ENCODE results near the gene PRKN. TPM values are rescaled to one million over a fixed set of nuclear protein-coding genes. Genes with fewer than 3 reads are reported as not detected.

PRKN gene
- total RNA-seq, 2 donors from 2014 or later: 15.7 to 19.3 TPM

GRCh38 chr6:162149786-162150185 lies 577.8 kb downstream of the PRKN start:
- no peak overlapping the region for H3K27ac ChIP-seq
- no peak for TF ChIP-seq CTCF (IDR thresholded peaks at IDR 0.05)
- H3K4me1 ChIP-seq: no peaks in the 10 kb centered on the region
- H3K9me3 ChIP-seq: peaks cover 0 to 7% of the 10 kb centered on the region in 2 donors
- no peaks in the 10 kb centered on the region for H3K27me3 ChIP-seq
- no peaks in the 10 kb centered on the region for H3K36me3 ChIP-seq
- no peak overlapping the region for H3K4me3 ChIP-seq
- no peak for DNase-seq (ENCODE audit: low spot score)

GRCh38 chr6:162147805-162148204 lies 579.8 kb downstream of the PRKN start:
- DNase-seq (ENCODE audit: low spot score): no peak
- no peak for TF ChIP-seq CTCF (IDR thresholded peaks at IDR 0.05)
- Histone ChIP-seq H3K27ac (no peak overlapping the region), H3K9me3 (no peaks in the 10 kb centered on the region), H3K4me1 (no peaks in the 10 kb centered on the region), H3K27me3 (no peaks in the 10 kb centered on the region), H3K36me3 (no peaks in the 10 kb centered on the region), H3K4me3 (no peak overlapping the region)

GRCh38 chr6:162147281-162147680 lies 580.3 kb downstream of the PRKN start:
- Histone ChIP-seq H3K4me3 (no peak overlapping the region), H3K36me3 (no peaks in the 10 kb centered on the region), H3K27me3 (no peaks in the 10 kb centered on the region), H3K27ac (no peak overlapping the region), H3K4me1 (no peaks in the 10 kb centered on the region), H3K9me3 (no peaks in the 10 kb centered on the region)
- DNase-seq (ENCODE audit: low spot score): no peak
- TF ChIP-seq CTCF (IDR thresholded peaks at IDR 0.05): no peak

DNA sequence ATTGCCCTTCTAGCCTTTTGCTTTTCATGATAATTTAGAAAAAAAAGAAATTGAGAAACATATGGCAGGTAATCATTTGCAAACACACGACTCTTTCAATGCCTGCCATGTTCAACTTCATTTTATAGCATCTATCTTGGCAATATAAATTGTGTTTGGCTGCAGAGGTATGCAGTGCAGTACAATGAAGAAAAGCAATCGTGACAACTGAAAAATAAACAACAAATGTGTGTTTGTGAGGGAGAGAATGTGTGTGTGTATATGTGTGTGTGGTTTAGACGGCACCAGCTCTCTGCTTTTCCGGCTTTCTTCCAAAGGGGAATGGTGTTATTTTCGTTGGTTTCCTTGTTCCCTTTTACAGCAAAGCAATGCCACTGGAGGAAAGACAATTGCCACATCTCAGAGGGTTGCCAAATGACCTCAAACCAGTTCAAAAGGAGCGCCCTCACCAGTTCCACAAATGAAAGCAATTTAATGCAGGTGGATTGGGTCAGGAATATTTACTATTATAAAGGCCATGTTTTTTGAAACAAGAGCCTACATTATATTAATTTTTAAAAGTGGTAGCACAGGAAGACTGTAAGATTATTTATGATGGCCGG lies 587.2 kb downstream of the PRKN start:
- Histone ChIP-seq H3K27me3 (no peaks in the 10 kb centered on the region), H3K27ac (no peak overlapping the region), H3K36me3 (no peaks in the 10 kb centered on the region), H3K4me1 (no peaks in the 10 kb centered on the region), H3K9me3 (peaks cover 0 to 11% of the 10 kb centered on the region in 2 donors), H3K4me3 (no peak overlapping the region)
- no peak for TF ChIP-seq CTCF (IDR thresholded peaks at IDR 0.05)
- DNase-seq (ENCODE audit: low spot score): no peak

DNA sequence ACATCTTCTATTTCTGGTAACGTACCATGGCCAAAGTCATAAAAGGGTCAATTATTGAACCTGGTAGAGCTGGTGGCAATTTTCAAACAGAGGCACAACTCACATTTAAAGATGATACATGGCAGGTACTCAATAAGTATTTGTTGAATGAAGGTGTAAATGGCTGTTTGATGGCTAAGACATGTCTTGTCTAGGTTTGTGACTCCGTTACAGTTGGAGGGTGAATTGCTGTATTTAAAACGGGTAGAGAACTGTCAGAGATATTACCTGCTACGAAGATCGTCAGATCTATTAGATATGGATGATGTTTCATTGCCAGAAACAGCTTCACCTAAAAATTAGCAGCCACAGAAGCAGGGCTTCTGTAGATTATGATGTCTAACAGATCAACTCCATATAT lies 601.9 kb downstream of the PRKN start:
- Histone ChIP-seq H3K4me3 (no peak overlapping the region), H3K27me3 (no peaks in the 10 kb centered on the region), H3K36me3 (no peaks in the 10 kb centered on the region), H3K27ac (no peak overlapping the region), H3K9me3 (no peaks in the 10 kb centered on the region), H3K4me1 (no peaks in the 10 kb centered on the region)
- no peak for TF ChIP-seq CTCF (IDR thresholded peaks at IDR 0.05)
- no peak for DNase-seq (ENCODE audit: low spot score)
